Tibial nerve (tissue), 4 donors: ENCODE results near the gene STK4.

Experiments
- EP300 ChIP-seq, 2 donors: sonication (generic); formaldehyde crosslinking; IDR thresholded peaks; one replicate each; pipeline ENCODE4 v1.6.1; 2017; ENCODE audit warnings: antibody characterized with exemption in 2 of 2, mild to moderate bottlenecking in 1 of 2
- TF ChIP-seq, protein P1 (sequence below), 5 experiments: fragments of 200-600 bp in 3 of 5; fragments of 450-650 bp in 2 of 5; sonication (generic) in 3 of 5; IDR thresholded peaks; one replicate each; pipeline ENCODE4 v1.5.1; 2016 to 2019; ENCODE audit warnings: antibody characterized with exemption in 5 of 5, mild to moderate bottlenecking in 3 of 5, moderate library complexity in 2 of 5

DNA sequence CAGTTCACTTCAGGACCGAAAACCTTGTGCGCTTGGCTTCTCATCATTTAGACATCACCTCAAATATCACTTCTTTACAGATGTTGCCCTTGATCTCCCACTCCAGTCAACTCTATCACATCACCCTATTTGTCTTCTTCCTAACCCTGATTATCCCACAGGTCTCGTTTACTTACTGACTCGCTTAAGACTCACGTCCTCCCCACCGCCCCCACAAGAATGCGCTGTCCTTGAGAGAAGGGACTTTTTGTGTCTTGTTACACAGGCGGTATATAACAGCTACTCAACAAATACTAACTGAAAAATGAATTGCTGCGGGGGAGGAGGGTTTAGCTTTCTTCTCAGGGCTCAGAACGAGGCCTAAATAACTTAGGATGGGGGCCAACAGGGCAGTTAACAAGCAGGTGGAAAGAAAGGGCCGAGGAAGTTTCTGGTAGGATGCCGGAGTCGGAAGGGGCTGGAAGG, 6.6 kb upstream of the STK4 start:
- TF ChIP-seq, protein P1, sequence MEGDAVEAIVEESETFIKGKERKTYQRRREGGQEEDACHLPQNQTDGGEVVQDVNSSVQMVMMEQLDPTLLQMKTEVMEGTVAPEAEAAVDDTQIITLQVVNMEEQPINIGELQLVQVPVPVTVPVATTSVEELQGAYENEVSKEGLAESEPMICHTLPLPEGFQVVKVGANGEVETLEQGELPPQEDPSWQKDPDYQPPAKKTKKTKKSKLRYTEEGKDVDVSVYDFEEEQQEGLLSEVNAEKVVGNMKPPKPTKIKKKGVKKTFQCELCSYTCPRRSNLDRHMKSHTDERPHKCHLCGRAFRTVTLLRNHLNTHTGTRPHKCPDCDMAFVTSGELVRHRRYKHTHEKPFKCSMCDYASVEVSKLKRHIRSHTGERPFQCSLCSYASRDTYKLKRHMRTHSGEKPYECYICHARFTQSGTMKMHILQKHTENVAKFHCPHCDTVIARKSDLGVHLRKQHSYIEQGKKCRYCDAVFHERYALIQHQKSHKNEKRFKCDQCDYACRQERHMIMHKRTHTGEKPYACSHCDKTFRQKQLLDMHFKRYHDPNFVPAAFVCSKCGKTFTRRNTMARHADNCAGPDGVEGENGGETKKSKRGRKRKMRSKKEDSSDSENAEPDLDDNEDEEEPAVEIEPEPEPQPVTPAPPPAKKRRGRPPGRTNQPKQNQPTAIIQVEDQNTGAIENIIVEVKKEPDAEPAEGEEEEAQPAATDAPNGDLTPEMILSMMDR (IDR thresholded peaks at IDR 0.05) = no peak
- TF ChIP-seq EP300 (IDR thresholded peaks at IDR 0.05) = no peak
